GM12892 (cell line): Measurements from ENCODE around the gene SPINDOC.

Experiments used
- POLR2A ChIP-seq: IDR thresholded peaks from 2 replicates; pipeline ENCODE4 v1.6.1; 2011; ENCODE audit warnings: low read depth, low read length, control low read depth
- POLR2AphosphoS5 ChIP-seq: IDR thresholded peaks from 2 replicates; pipeline ENCODE4 v1.6.1; 2011; ENCODE audit warnings: low read depth, low read length, control low read depth
- TAF1 ChIP-seq: IDR thresholded peaks from 2 replicates; pipeline ENCODE4 v1.6.1; 2011; ENCODE audit warnings: low read depth, mild to moderate bottlenecking, control low read depth, low read length, borderline replicate concordance

GRCh38 chr11:63869171-63869591, 55.9 kb downstream of the SPINDOC start:
- no peak for TF ChIP-seq POLR2A
- TF ChIP-seq POLR2AphosphoS5, result no peak
- no peak for TF ChIP-seq TAF1
